ENCODE results near the gene SLC6A5. TPM values are rescaled to one million over a fixed set of nuclear protein-coding genes. Genes with fewer than 3 reads are reported as not detected.
A peak's percentile ranks its signal among the peaks of the same experiment; 100 is the strongest.

SLC6A5 gene
- total RNA-seq, 2 experiments from 2014 or later: not detected

- H3K27me3 Mint-ChIP-seq: peaks cover 8% of the 10 kb centered on the region
- no peaks in the 10 kb centered on the region for H3K4me1 Mint-ChIP-seq
- DNase-seq (no peak), ATAC-seq (ENCODE audit: low read depth) (no peak)
- H3K36me3 Mint-ChIP-seq: no peaks in the 10 kb centered on the region
- POLR2A ChIA-PET: no interaction called here
- H3K4me3 Mint-ChIP-seq: no peak overlapping the region
- H3K27ac Mint-ChIP-seq: no peak overlapping the region
- no peaks in the 10 kb centered on the region for H3K9me3 Mint-ChIP-seq
Measured at GRCh38 chr11:20647976-20648565, 48.7 kb downstream of the SLC6A5 start.

GRCh38 chr11:20652150-20652806 is 52.9 kb downstream of the SLC6A5 start:
- POLR2A ChIA-PET: no interaction called here
- ATAC-seq (ENCODE audit: low read depth): no peak
- no peaks in the 10 kb centered on the region for H3K4me1 Mint-ChIP-seq

DNA sequence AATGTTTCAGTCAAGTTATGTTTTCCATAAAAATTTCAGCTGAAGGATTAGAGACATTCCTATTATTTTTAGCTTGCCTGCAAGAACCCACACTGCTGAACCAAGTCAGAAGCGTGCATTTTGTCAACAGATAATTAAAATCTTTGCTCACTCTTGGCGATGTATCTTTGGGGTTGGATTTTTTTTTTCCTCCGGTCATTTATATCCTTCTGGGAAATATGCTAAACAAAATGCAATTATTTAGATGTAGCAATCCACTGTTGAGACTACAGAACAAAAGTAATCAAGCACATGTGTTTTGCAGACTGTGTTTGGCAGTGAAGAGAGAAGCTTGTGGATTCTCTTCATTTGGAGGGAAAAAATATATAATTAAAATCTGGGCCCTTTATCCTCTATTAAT is 54.6 kb downstream of the SLC6A5 start:
- H3K27ac Mint-ChIP-seq: no peak overlapping the region

More at GRCh38 chr11:20652150-20652806, 52.9 kb downstream of the SLC6A5 start:
- Mint-ChIP-seq H3K4me3 (no peak overlapping the region), H3K27ac (no peak overlapping the region), H3K36me3 (no peaks in the 10 kb centered on the region), H3K27me3 (peaks cover 19% of the 10 kb centered on the region), H3K9me3 (no peaks in the 10 kb centered on the region)
- DNase-seq: no peak

DNA sequence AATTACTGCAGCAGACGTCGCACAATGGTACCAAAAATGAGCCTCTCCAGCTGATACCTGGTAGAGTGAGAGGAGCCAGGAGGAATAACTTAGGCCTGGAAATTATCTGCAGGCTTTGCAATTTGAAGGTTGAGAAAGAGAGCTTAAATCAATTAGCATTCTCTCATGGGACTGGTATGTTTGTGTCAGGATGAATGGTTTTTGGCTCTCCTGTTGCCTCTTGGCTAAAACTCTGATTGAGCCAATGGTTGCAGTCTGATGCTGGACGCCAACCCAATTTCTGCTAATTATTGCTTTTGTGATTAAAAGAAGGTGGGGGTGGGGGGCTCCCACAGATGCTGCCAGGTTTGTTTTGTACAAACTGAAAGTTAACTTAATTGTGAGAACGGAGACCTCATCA is 57.5 kb downstream of the SLC6A5 start:
- Mint-ChIP-seq H3K4me3 (no peak overlapping the region), H3K27me3 (peaks cover 25% of the 10 kb centered on the region), H3K9me3 (peaks cover 1% of the 10 kb centered on the region), H3K27ac (no peak overlapping the region), H3K36me3 (no peaks in the 10 kb centered on the region), H3K4me1 (no peaks in the 10 kb centered on the region)
- ATAC-seq (ENCODE audit: low read depth) (no peak), DNase-seq (no peak)
- POLR2A ChIA-PET: no interaction called here

More for the DNA sequence above, 54.6 kb downstream of the SLC6A5 start:
- Mint-ChIP-seq H3K4me3 (no peak overlapping the region), H3K36me3 (no peaks in the 10 kb centered on the region), H3K4me1 (no peaks in the 10 kb centered on the region), H3K9me3 (no peaks in the 10 kb centered on the region), H3K27me3 (peaks cover 20% of the 10 kb centered on the region)
- ATAC-seq (ENCODE audit: low read depth): no peak
- DNase-seq: no peak
- POLR2A ChIA-PET: no interaction called here

- Mint-ChIP-seq H3K4me1 (no peaks in the 10 kb centered on the region), H3K9me3 (peaks cover 1% of the 10 kb centered on the region), H3K4me3 (no peak overlapping the region), H3K27ac (no peak overlapping the region), H3K36me3 (no peaks in the 10 kb centered on the region), H3K27me3 (peaks cover 22% of the 10 kb centered on the region)
- no peak for ATAC-seq (ENCODE audit: low read depth)
- no peak for DNase-seq
- POLR2A ChIA-PET: no interaction called here
Measured at GRCh38 chr11:20658135-20658534, 58.7 kb downstream of the SLC6A5 start.

GRCh38 chr11:20661445-20661844 is 62.0 kb downstream of the SLC6A5 start:
- H3K27me3 Mint-ChIP-seq: peaks cover 23% of the 10 kb centered on the region
- no peak for ATAC-seq (ENCODE audit: low read depth)
- H3K27ac Mint-ChIP-seq: no peak overlapping the region
- POLR2A ChIA-PET: no interaction called here
- DNase-seq: no peak
- H3K4me1 Mint-ChIP-seq: no peaks in the 10 kb centered on the region
- peaks cover 1% of the 10 kb centered on the region for H3K9me3 Mint-ChIP-seq
- H3K36me3 Mint-ChIP-seq: no peaks in the 10 kb centered on the region
- H3K4me3 Mint-ChIP-seq: no peak overlapping the region

- Mint-ChIP-seq H3K4me3 (no peak overlapping the region), H3K9me3 (peaks cover 1% of the 10 kb centered on the region), H3K36me3 (no peaks in the 10 kb centered on the region), H3K27ac (no peak overlapping the region), H3K4me1 (no peaks in the 10 kb centered on the region), H3K27me3 (peaks cover 25% of the 10 kb centered on the region)
- no peak for ATAC-seq (ENCODE audit: low read depth)
- no peak for DNase-seq
- POLR2A ChIA-PET: no interaction called here
Measured at GRCh38 chr11:20661850-20662249, 62.4 kb downstream of the SLC6A5 start.

- DNase-seq (no peak), ATAC-seq (ENCODE audit: low read depth) (no peak)
- Mint-ChIP-seq H3K27me3 (peaks cover 70% of the 10 kb centered on the region), H3K36me3 (no peaks in the 10 kb centered on the region), H3K4me1 (peaks cover 10% of the 10 kb centered on the region), H3K27ac (no peak overlapping the region), H3K9me3 (no peaks in the 10 kb centered on the region), H3K4me3 (no peak overlapping the region)
- POLR2A ChIA-PET: no interaction called here
Measured at GRCh38 chr11:20668131-20668809, 68.9 kb downstream of the SLC6A5 start.

DNA sequence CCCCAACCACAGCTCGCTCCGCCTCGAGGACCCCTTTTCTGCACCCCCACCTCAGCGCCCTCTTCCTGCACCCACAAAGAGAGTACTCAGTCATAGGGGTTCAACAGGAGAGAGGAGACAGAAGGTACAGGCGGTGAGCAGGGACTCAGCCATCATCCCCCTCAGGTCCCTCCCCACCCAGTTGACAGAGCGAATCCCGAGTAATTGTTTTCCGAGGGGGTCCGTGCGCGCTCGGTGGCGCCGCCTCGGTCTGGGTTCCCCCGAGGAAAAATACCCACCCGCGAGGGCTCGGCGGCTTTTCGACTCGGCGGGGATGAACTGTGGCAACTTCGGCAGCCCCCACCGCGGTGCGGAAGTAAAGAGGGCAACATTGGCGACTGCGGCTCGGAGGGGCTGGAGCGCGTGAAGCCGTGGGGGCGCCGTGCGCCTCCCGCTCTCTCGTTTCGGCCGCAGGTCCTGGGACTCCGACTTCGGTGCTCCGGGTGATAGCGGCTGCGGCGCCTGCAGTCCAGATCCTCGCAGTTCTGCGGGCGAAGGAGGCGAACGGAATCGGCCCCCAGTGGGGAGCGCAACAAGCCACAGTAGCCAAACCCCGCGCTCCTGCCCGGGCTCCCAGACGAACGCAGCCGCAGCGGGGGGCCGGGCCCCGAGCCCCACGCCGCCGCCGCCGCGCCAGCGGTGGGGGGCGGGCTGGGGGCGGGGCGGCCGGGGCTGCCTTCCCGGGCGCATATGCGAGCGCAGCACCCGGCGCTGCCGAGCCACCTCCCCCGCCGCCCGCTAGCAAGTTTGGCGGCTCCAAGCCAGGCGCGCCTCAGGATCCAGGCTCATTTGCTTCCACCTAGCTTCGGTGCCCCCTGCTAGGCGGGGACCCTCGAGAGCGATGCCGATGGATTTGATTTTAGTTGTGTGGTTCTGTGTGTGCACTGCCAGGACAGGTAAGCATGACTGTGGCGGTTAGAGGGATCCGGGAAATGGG is 69.7 kb downstream of the SLC6A5 start, which contains the start of gene NELL1:
Gene NELL1, plus strand, starts transcription at position 743 of the 976 bp plus-strand sequence.
- Mint-ChIP-seq H3K9me3 (no peaks in the 10 kb centered on the region), H3K36me3 (no peaks in the 10 kb centered on the region), H3K27ac (no peak within 1 kb of the TSS), H3K27me3 (peaks cover 71% of the 10 kb centered on the region), H3K4me3 (peak within 1 kb of the TSS; percentile 3), H3K4me1 (peaks cover 10% of the 10 kb centered on the region)
- POLR2A ChIA-PET: no interaction called here
- peak; percentile 29 for DNase-seq
- no peak for ATAC-seq (ENCODE audit: low read depth)

DNA sequence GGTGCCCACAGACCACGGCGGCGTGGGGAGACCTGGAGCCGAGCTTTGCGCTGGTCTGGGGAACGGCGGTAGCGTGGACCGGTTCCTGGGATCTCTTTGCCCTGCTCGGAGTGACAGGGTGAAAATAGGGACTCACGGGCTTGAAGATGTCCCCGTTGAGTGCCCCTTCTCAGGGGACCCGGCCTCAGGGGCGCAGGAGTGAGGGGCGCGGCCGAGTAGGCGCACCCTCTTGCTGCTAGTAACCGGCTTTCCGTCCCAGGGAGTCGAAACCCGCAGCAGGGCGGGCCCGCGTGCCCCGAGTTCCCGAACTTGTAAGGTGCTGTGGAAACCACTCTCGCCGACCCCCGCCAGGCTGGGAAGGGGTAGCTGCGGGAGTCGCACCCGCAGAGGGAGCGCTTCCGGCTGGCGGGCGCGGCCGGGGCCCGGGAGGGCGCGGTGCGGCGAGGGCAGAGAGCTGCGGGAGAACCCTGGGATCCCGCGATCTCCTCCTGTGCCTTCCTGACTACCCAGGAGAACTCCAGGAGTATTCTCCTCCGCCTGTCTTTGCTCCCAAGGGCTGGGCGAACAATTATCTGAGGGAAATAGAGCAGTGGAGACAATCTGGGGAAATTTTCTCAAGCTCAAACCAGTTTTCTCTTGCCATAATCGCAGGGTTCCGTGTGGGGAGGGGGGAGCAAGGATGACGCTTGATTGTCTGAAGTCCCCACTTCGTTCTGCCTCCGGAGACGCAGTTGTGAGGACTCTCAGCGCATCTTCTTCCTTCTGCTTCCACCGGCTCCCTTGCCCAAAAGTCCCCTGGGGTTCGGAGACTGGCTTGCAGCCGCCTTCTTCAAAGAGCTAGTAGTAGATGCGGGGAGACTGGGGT is 70.6 kb downstream of the SLC6A5 start:
- POLR2A ChIA-PET: no interaction called here
- no peak for ATAC-seq (ENCODE audit: low read depth)
- Mint-ChIP-seq H3K9me3 (no peaks in the 10 kb centered on the region), H3K27me3 (peaks cover 72% of the 10 kb centered on the region), H3K36me3 (no peaks in the 10 kb centered on the region), H3K4me3 (no peak overlapping the region), H3K4me1 (peaks cover 10% of the 10 kb centered on the region), H3K27ac (no peak overlapping the region)
- no peak for DNase-seq

DNA sequence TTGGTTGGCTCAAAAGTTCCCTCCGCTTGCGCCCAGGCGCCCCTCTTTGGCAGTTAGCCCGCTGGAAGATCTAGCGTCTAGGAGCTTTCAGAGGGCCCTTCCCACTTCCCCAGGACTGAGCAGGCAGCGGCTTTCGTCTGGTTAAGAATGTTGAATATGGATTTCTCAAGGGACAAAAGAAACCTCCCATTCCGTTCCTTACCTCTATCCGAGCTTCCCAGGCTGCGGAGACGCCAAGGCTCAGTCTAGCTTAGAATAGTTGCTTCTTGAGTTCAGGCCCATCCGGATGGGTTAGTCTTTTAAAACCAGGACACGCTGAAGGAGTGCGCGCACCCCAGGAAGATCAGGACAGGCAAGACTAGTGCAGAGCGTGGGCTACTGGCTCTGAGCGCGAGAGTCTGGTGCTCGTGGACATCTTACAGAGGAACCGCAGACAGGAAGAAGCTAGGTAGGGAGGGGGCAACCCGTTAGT is 71.6 kb downstream of the SLC6A5 start:
- no peak for DNase-seq
- Mint-ChIP-seq H3K27ac (no peak overlapping the region), H3K4me1 (peaks cover 10% of the 10 kb centered on the region), H3K27me3 (peaks cover 65% of the 10 kb centered on the region), H3K4me3 (no peak overlapping the region), H3K36me3 (no peaks in the 10 kb centered on the region), H3K9me3 (no peaks in the 10 kb centered on the region)
- POLR2A ChIA-PET: no interaction called here
- no peak for ATAC-seq (ENCODE audit: low read depth)

- Mint-ChIP-seq H3K4me3 (no peak overlapping the region), H3K27ac (no peak overlapping the region), H3K27me3 (peaks cover 58% of the 10 kb centered on the region), H3K36me3 (no peaks in the 10 kb centered on the region), H3K9me3 (no peaks in the 10 kb centered on the region), H3K4me1 (peaks cover 10% of the 10 kb centered on the region)
- DNase-seq: no peak
- POLR2A ChIA-PET: no interaction called here
- no peak for ATAC-seq (ENCODE audit: low read depth)
Measured at GRCh38 chr11:20671856-20672546, 72.6 kb downstream of the SLC6A5 start.

Measured in activated naive CD8-positive, alpha-beta T cell treated with anti-CD3 and anti-CD28 coated beads, Interleukin-2, amount 10 ng/mL, durations not matched to agents 7 days and 5 days (primary cell).